HFFc6 (cell line): Measurements from ENCODE around the gene WBP2NL. TPM values are rescaled to one million over a fixed set of nuclear protein-coding genes. Genes with fewer than 3 reads are reported as not detected.

Experiments
- DNase-seq: peaks from one replicate; pipeline ENCODE4 v3.0.0-alpha.2; 2018
- H3K27ac Mint-ChIP-seq: 2 replicates; pipeline ENCODE4 v1.8.0; 2020; ENCODE audit warnings: mild to moderate bottlenecking, mixed read lengths
- H3K27me3 Mint-ChIP-seq: 2 replicates; pipeline ENCODE4 v1.8.0; 2021; ENCODE audit warnings: mild to moderate bottlenecking, moderate library complexity, mixed read lengths; ENCODE audit not compliant: insufficient read depth
- H3K36me3 Mint-ChIP-seq: 2 replicates; pipeline ENCODE4 v1.8.0; 2021; ENCODE audit warnings: low read depth, mixed read lengths
- H3K4me1 Mint-ChIP-seq: 2 replicates; pipeline ENCODE4 v1.8.0; 2020; ENCODE audit warnings: low read depth, mixed read lengths
- H3K4me3 Mint-ChIP-seq: 2 replicates; pipeline ENCODE4 v1.8.0; 2020; ENCODE audit warnings: mild to moderate bottlenecking, moderate library complexity, mixed read lengths
- H3K9me3 Mint-ChIP-seq: 2 replicates; pipeline ENCODE4 v1.8.0; 2020; ENCODE audit warnings: mild to moderate bottlenecking, mixed read lengths
- total RNA-seq, 6 experiments: library from RNA; stranded (reverse); fragmentation: NEBNext Ultra II Directional; extraction: Animal tissue kit (Norgen Biotek cat#: 25700); gene quantifications; 2 replicates in 1 of 6; 3 replicates in 5 of 6; pipeline ENCODE4 v1.2.3, GENCODE V29; 2021
- TF ChIP-seq, protein P1 (sequence below): fragments of 200-600 bp; sonication (generic); IDR thresholded peaks from 2 replicates; pipeline ENCODE4 v1.5.0; 2021; ENCODE audit warnings: antibody characterized with exemption, mild to moderate bottlenecking

Gene WBP2NL
- total RNA-seq, 6 experiments from 2014 or later: not detected

DNA sequence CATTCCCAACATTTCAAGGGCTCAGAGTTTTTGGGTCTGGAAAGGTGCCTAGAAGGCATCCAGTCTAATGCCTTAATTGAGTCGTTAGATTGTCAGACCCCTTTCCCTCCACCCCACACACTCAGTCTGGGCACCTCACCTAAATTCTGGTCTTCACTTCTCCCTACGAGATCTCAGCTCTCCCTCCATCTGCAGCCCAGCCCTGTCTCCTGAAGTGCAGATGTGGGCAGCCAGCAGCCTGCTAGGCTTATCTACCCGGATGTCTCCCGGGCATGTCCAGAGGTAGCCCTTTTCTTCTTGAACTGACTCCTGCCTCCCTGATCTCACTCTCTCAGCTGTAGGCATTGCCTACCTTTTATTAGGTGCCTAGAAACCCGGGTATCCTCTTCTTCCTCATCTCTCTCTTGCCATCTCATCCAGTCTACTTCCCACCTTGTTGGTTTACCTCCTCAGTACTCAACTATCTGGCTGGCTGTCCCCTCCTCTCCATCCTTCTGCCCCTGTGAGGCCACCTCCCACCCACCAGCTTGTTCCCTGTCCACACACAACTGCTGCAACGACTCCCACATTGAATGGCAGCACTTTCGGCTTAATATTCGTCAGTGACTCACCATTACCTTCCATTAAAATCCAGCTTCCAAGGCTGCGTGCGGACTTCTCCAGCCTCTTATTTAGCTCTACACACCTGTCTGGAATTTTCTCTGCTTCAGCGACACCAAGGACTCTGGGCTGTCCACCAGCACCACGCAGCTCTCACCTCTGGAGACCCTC is 23.1 kb upstream of the WBP2NL start:
- no peaks in the 10 kb centered on the region for H3K9me3 Mint-ChIP-seq
- H3K27ac Mint-ChIP-seq: no peak overlapping the region
- no peak overlapping the region for H3K4me3 Mint-ChIP-seq
- H3K36me3 Mint-ChIP-seq: no peaks in the 10 kb centered on the region
- peaks cover 45% of the 10 kb centered on the region for H3K27me3 Mint-ChIP-seq
- H3K4me1 Mint-ChIP-seq: peaks cover 6% of the 10 kb centered on the region; the same call in 1 of the 2 replicates
- no peak for DNase-seq
- TF ChIP-seq, protein P1, sequence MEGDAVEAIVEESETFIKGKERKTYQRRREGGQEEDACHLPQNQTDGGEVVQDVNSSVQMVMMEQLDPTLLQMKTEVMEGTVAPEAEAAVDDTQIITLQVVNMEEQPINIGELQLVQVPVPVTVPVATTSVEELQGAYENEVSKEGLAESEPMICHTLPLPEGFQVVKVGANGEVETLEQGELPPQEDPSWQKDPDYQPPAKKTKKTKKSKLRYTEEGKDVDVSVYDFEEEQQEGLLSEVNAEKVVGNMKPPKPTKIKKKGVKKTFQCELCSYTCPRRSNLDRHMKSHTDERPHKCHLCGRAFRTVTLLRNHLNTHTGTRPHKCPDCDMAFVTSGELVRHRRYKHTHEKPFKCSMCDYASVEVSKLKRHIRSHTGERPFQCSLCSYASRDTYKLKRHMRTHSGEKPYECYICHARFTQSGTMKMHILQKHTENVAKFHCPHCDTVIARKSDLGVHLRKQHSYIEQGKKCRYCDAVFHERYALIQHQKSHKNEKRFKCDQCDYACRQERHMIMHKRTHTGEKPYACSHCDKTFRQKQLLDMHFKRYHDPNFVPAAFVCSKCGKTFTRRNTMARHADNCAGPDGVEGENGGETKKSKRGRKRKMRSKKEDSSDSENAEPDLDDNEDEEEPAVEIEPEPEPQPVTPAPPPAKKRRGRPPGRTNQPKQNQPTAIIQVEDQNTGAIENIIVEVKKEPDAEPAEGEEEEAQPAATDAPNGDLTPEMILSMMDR: no peak

GRCh38 chr22:41976070-41976901 is 22.3 kb upstream of the WBP2NL start:
- peaks cover 6% of the 10 kb centered on the region; the same call in 1 of the 2 replicates for H3K4me1 Mint-ChIP-seq
- H3K36me3 Mint-ChIP-seq: no peaks in the 10 kb centered on the region
- H3K27ac Mint-ChIP-seq: no peak overlapping the region
- peaks cover 41% of the 10 kb centered on the region for H3K27me3 Mint-ChIP-seq
- DNase-seq: no peak
- no peak overlapping the region; the same call in 1 of the 2 replicates for H3K4me3 Mint-ChIP-seq
- no peaks in the 10 kb centered on the region for H3K9me3 Mint-ChIP-seq
- TF ChIP-seq, protein P1: no peak

- Mint-ChIP-seq H3K27me3 (peaks cover 41% of the 10 kb centered on the region), H3K27ac (no peak overlapping the region), H3K4me1 (peaks cover 6% of the 10 kb centered on the region; the same call in 1 of the 2 replicates), H3K9me3 (no peaks in the 10 kb centered on the region), H3K4me3 (no peak overlapping the region), H3K36me3 (no peaks in the 10 kb centered on the region)
- DNase-seq: no peak
- TF ChIP-seq, protein P1: no peak
Observed at GRCh38 chr22:41976961-41977566, 21.5 kb upstream of the WBP2NL start.

DNA sequence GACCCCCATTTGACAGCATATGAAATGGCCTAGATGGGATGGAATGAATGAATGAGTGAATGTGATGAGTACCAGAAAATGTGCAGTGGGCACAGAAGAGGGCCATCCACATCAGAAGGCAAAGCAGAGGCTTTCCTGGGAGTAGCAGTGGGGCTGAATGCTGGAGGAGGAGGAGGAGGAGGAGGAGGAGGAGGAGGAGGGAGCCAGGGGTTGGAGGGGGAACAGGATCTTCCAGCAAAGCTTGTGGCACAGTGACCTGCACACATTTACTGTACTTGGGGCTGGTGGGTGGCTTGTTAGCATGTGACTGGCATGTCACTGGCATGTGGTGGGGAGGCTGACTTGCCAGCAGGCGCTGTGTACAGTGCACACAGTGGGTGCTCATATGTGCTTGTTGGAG is 19.9 kb upstream of the WBP2NL start:
- Mint-ChIP-seq H3K27ac (no peak overlapping the region), H3K27me3 (peaks cover 46% of the 10 kb centered on the region), H3K36me3 (no peaks in the 10 kb centered on the region), H3K9me3 (no peaks in the 10 kb centered on the region), H3K4me3 (no peak overlapping the region), H3K4me1 (peaks cover 12% of the 10 kb centered on the region)
- TF ChIP-seq, protein P1: no peak
- DNase-seq: no peak

DNA sequence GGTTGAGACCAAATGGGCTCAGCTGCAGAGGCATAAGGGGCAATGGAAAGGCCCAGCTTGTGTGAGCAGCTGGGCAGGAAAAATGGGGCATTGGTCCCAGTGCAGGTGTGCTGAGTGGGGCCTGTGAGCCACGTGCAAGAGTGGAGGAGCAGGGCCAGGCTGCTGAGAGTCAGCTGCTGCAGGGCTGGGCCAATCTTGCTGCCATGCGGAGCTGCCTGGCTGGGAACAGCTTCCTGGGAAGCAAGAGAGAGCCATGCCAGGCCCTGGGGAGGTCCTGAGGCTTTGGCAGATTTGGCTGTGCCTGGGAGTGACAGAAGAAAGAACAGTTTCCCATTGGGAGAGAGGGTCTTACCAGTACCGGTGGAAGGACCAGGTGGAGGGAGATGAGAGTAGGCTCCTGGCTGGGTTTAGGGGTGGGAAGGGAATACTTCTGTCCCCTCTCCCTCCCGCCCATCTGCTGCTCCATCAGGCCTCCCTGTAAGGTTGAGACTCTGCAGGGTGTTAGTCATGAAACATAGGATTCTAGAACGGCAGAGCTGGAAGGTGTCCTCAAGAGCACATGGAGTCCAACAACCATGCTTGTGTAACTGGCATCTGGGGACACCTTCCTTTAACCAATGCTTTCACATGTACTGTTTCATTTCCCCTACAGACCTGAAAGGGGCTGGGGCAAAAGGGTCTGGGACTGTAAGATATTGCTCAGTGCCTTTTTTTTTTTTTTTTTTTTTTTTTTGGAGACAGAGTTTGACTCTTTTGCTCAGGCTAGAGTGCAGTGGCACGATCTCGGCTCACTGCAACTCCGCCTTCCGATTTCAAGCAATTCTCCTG is 19.0 kb upstream of the WBP2NL start:
- TF ChIP-seq, protein P1: no peak
- H3K27me3 Mint-ChIP-seq: peaks cover 50% of the 10 kb centered on the region
- H3K36me3 Mint-ChIP-seq: no peaks in the 10 kb centered on the region
- DNase-seq: no peak
- no peak overlapping the region for H3K4me3 Mint-ChIP-seq
- H3K4me1 Mint-ChIP-seq: peaks cover 12% of the 10 kb centered on the region
- H3K27ac Mint-ChIP-seq: no peak overlapping the region
- no peaks in the 10 kb centered on the region for H3K9me3 Mint-ChIP-seq
